Body of pancreas (tissue), 4 donors: Measurements from ENCODE around the gene MCAM. TPM values are rescaled to one million over a fixed set of nuclear protein-coding genes. Genes with fewer than 3 reads are reported as not detected.

Experiments used
- ATAC-seq: fragments of 150-250 bp; one replicate; pipeline ENCODE4 v1.9.1; 2016
- DNase-seq, 4 donors: peaks; one replicate each; pipeline ENCODE4 v3.0.0-alpha.2; 2019
- H3K27ac ChIP-seq, 4 donors: fragments of 200-600 bp; sonication (generic); 1 replicate in 3 of 4; 2 replicates in 1 of 4; pipeline versions ENCODE4 v1.5.1 to v1.6.1; 2016 to 2019; ENCODE audit warnings: mild to moderate bottlenecking in 1 of 4, mixed read lengths in 1 of 4, moderate library complexity in 1 of 4
- H3K27me3 ChIP-seq, 2 donors: fragments of 200-600 bp; sonication (generic); one replicate each; pipeline ENCODE4 v1.6.0; 2016; ENCODE audit warnings: mild to moderate bottlenecking in 1 of 2
- H3K36me3 ChIP-seq, 2 donors: fragments of 200-600 bp; sonication (generic); replicated peaks in 1 of 2; 2 replicates each; pipeline ENCODE4 v1.5.1; 2016; ENCODE audit warnings: low read depth in 2 of 2; ENCODE audit not compliant: insufficient read depth in 1 of 2
- H3K4me1 ChIP-seq: fragments of 200-600 bp; sonication (generic); one replicate; pipeline ENCODE4 v1.6.0; 2016
- H3K4me3 ChIP-seq, 2 donors: fragments of 200-600 bp; sonication (generic); 1 replicate in 1 of 2; 2 replicates in 1 of 2; pipeline ENCODE4 v1.5.1; 2016 to 2019
- H3K9me3 ChIP-seq, 3 donors: fragments of 200-600 bp; sonication (generic); 1 replicate in 2 of 3; 2 replicates in 1 of 3; pipeline ENCODE4 v1.5.1; 2016
- POLR2A ChIP-seq, 3 donors: fragments of 450-650 bp; IDR thresholded peaks; one replicate each; pipeline ENCODE4 v1.6.1; 2016; ENCODE audit warnings: antibody characterized with exemption in 3 of 3, mild to moderate bottlenecking in 2 of 3
- WGBS, 2 donors: methylation state at CpG; one replicate each; pipeline ENCODE4 v1.1.5; 2017; 5-methylcytosine and 5-hydroxymethylcytosine counted together
- intact Hi-C: fragments of 100-400 bp; cut with DNase I; formaldehyde crosslinking; loops from one replicate; pipeline ENCODE4 v1.15.1; 2023
- total RNA-seq, 2 donors: library from RNA; depleted of rRNA; stranded (reverse); fragments of >200 nt; gene quantifications; one replicate each; pipeline ENCODE4 v1.1.0, GENCODE V29; 2016
- TF ChIP-seq, protein P1 (sequence below), 7 experiments: fragments of 450-650 bp in 4 of 7; fragments of 200-600 bp in 3 of 7; sonication (generic) in 3 of 7; IDR thresholded peaks; one replicate each; pipeline ENCODE4 v1.5.1; 2016 to 2019; ENCODE audit warnings: antibody characterized with exemption in 7 of 7

Gene MCAM
- total RNA-seq, 2 donors from 2014 or later = 75.0 to 205 TPM

DNA sequence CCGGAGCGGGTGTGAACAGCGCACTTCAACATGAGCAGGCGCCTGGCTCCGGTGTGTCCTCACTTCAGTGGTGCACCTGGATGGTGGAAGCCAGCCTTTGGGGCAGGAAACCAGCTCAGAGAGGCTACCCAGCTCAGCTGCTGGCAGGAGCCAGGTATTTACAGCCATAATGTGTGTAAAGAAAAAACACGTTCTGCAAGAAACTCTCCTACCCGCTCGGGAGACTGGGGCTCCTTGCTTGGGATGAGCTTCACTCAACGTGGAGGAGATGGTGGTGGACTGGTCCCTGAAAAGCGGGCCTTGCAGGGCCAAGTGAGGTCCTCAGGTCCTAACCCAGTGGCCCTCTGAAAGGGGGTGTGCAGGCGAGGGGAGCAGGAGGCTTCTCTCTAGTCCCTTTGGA, 7.5 kb downstream of the MCAM start:
- no peaks in the 10 kb centered on the region for H3K9me3 ChIP-seq
- TF ChIP-seq, protein P1, sequence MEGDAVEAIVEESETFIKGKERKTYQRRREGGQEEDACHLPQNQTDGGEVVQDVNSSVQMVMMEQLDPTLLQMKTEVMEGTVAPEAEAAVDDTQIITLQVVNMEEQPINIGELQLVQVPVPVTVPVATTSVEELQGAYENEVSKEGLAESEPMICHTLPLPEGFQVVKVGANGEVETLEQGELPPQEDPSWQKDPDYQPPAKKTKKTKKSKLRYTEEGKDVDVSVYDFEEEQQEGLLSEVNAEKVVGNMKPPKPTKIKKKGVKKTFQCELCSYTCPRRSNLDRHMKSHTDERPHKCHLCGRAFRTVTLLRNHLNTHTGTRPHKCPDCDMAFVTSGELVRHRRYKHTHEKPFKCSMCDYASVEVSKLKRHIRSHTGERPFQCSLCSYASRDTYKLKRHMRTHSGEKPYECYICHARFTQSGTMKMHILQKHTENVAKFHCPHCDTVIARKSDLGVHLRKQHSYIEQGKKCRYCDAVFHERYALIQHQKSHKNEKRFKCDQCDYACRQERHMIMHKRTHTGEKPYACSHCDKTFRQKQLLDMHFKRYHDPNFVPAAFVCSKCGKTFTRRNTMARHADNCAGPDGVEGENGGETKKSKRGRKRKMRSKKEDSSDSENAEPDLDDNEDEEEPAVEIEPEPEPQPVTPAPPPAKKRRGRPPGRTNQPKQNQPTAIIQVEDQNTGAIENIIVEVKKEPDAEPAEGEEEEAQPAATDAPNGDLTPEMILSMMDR (IDR thresholded peaks at IDR 0.05) = no peak
- TF ChIP-seq POLR2A (IDR thresholded peaks at IDR 0.05) = no peak
- no peaks in the 10 kb centered on the region for H3K36me3 ChIP-seq
- H3K4me1 ChIP-seq = no peaks in the 10 kb centered on the region
- WGBS, 2 donors = 75 to 89% methylated on average over 5 to 11 of the region's 11 CpGs
- H3K27me3 ChIP-seq = no peaks in the 10 kb centered on the region
- intact Hi-C loops = no loop called here
- ATAC-seq (no peak), DNase-seq (no peak)
- no peak overlapping the region for H3K4me3 ChIP-seq
- no peak overlapping the region for H3K27ac ChIP-seq

DNA sequence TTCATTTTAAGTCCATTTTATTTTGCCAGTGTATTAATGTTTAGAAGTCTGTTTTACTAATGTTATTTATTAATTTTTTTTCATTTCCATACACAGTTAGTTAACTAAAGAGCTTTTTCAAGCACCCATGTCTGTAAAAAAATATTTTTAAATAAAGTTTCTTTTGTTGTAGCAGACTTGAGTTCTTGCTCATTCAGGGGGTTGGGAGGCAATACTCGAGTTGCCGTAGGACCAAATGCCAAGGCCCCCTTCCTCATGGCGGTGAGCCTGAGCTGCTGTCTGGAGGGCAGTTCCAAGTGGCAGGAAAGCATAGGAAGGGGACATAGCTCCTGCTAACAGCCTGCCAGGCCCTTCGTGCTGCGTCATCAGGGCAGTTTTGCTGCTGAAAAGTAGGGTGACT, 9.0 kb downstream of the MCAM start:
- DNase-seq (no peak), ATAC-seq (no peak)
- Histone ChIP-seq H3K4me3 (no peak overlapping the region), H3K27me3 (no peaks in the 10 kb centered on the region), H3K27ac (no peak overlapping the region), H3K4me1 (no peaks in the 10 kb centered on the region), H3K36me3 (no peaks in the 10 kb centered on the region), H3K9me3 (no peaks in the 10 kb centered on the region)
- intact Hi-C loops = no loop called here
- 88 to 93% methylated on average over 5 of the region's 5 CpGs for WGBS, 2 donors
- no peak for TF ChIP-seq POLR2A (IDR thresholded peaks at IDR 0.05)
- TF ChIP-seq, protein P1 (IDR thresholded peaks at IDR 0.05) = no peak

- WGBS, 2 donors = 30 to 67% methylated on average over 1 of the region's 1 CpG
- TF ChIP-seq, protein P1 (IDR thresholded peaks at IDR 0.05) = no peak
- no peak for TF ChIP-seq POLR2A (IDR thresholded peaks at IDR 0.05)
- H3K36me3 ChIP-seq = no peaks in the 10 kb centered on the region
- no peaks in the 10 kb centered on the region for H3K27me3 ChIP-seq
- DNase-seq (no peak), ATAC-seq (no peak)
- H3K27ac ChIP-seq = no peak overlapping the region
- H3K9me3 ChIP-seq = no peaks in the 10 kb centered on the region
- H3K4me3 ChIP-seq = no peak overlapping the region
- intact Hi-C loops = no loop called here
- no peaks in the 10 kb centered on the region for H3K4me1 ChIP-seq
Measured at GRCh38 chr11:119307219-119307618, 9.7 kb downstream of the MCAM start.

GRCh38 chr11:119306373-119306890, 10.5 kb downstream of the MCAM start:
- H3K27ac ChIP-seq = no peak overlapping the region
- H3K4me3 ChIP-seq = no peak overlapping the region
- no peaks in the 10 kb centered on the region for H3K27me3 ChIP-seq
- WGBS, 2 donors = 69 to 78% methylated on average over 5 of the region's 5 CpGs
- intact Hi-C loops = no loop called here
- no peaks in the 10 kb centered on the region for H3K4me1 ChIP-seq
- TF ChIP-seq POLR2A (IDR thresholded peaks at IDR 0.05) = no peak
- TF ChIP-seq, protein P1 (IDR thresholded peaks at IDR 0.05) = no peak
- no peaks in the 10 kb centered on the region for H3K9me3 ChIP-seq
- DNase-seq (peak in 1 of 4 donors; percentile 13), ATAC-seq (peak; percentile 40)
- no peaks in the 10 kb centered on the region for H3K36me3 ChIP-seq
